ENCODE measurements around the gene MT2A.

Gene MT2A

DNA sequence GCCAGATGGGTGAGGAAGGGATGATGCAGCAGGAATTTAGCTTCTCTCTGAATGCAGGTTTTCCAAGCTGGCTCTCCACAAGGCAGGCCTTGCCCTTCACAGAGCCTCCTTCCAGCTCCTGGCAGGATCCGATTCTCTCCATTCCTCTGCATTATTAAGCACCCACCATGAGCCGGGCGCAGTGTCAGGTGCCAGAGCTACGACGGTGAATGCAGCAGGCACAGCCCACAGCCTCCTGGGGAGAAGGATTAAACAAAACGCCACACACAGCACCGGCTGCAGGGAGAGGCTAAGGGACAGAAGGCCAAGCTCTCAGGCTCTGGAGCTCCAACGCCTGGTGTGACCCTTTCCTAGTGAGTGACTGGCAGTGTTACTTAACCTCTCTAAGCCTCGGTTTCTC, 7.1 kb upstream of the MT2A start:
- no peaks in the 10 kb centered on the region for H3K36me3 ChIP-seq (ENCODE audit: control insufficient read depth, insufficient read depth, low read length)
- H3K4me1 ChIP-seq (ENCODE audit: control insufficient read depth, insufficient read depth, low read length) = no peaks in the 10 kb centered on the region
- H3K9ac ChIP-seq (ENCODE audit: low read length) = no peak overlapping the region
- H3K4me3 ChIP-seq (ENCODE audit: low read depth, low read length) = no peak overlapping the region
- H3K27me3 ChIP-seq (ENCODE audit: control insufficient read depth, insufficient read depth, low read length) = no peaks in the 10 kb centered on the region
- no peaks in the 10 kb centered on the region for H3K9me3 ChIP-seq (ENCODE audit: control insufficient read depth, insufficient read depth, low read depth, low read length)
- H3K27ac ChIP-seq (ENCODE audit: low read depth, low read length) = no peak overlapping the region

- H3K9me3 ChIP-seq (ENCODE audit: control insufficient read depth, insufficient read depth, low read depth, low read length) = no peaks in the 10 kb centered on the region
Measured at GRCh38 chr16:56603589-56603988, 4.8 kb upstream of the MT2A start.

GRCh38 chr16:56604966-56605365, 3.4 kb upstream of the MT2A start:
- Histone ChIP-seq H3K27me3 (ENCODE audit: control insufficient read depth, insufficient read depth, low read length) (peaks cover 28% of the 10 kb centered on the region), H3K9ac (ENCODE audit: low read length) (no peak overlapping the region), H3K36me3 (ENCODE audit: control insufficient read depth, insufficient read depth, low read length) (no peaks in the 10 kb centered on the region), H3K9me3 (ENCODE audit: control insufficient read depth, insufficient read depth, low read depth, low read length) (no peaks in the 10 kb centered on the region), H3K4me1 (ENCODE audit: control insufficient read depth, insufficient read depth, low read length) (peaks cover 30% of the 10 kb centered on the region), H3K4me3 (ENCODE audit: low read depth, low read length) (no peak overlapping the region), H3K27ac (ENCODE audit: low read depth, low read length) (no peak overlapping the region)

More at GRCh38 chr16:56603589-56603988, 4.8 kb upstream of the MT2A start:
- H3K9ac ChIP-seq (ENCODE audit: low read length) = no peak overlapping the region
- H3K4me3 ChIP-seq (ENCODE audit: low read depth, low read length) = no peak overlapping the region
- no peaks in the 10 kb centered on the region for H3K36me3 ChIP-seq (ENCODE audit: control insufficient read depth, insufficient read depth, low read length)
- H3K27me3 ChIP-seq (ENCODE audit: control insufficient read depth, insufficient read depth, low read length) = peaks cover 14% of the 10 kb centered on the region
- H3K27ac ChIP-seq (ENCODE audit: low read depth, low read length) = no peak overlapping the region
- H3K4me1 ChIP-seq (ENCODE audit: control insufficient read depth, insufficient read depth, low read length) = peaks cover 16% of the 10 kb centered on the region

GRCh38 chr16:56605475-56605874, 2.9 kb upstream of the MT2A start:
- peaks cover 33% of the 10 kb centered on the region for H3K27me3 ChIP-seq (ENCODE audit: control insufficient read depth, insufficient read depth, low read length)

GRCh38 chr16:56606071-56606475, 2.3 kb upstream of the MT2A start:
- H3K9ac ChIP-seq (ENCODE audit: low read length) = no peak overlapping the region
- H3K27ac ChIP-seq (ENCODE audit: low read depth, low read length) = no peak overlapping the region
- H3K27me3 ChIP-seq (ENCODE audit: control insufficient read depth, insufficient read depth, low read length) = peaks cover 39% of the 10 kb centered on the region
- H3K4me3 ChIP-seq (ENCODE audit: low read depth, low read length) = no peak overlapping the region
- no peaks in the 10 kb centered on the region for H3K9me3 ChIP-seq (ENCODE audit: control insufficient read depth, insufficient read depth, low read depth, low read length)
- H3K4me1 ChIP-seq (ENCODE audit: control insufficient read depth, insufficient read depth, low read length) = peaks cover 36% of the 10 kb centered on the region
- no peaks in the 10 kb centered on the region for H3K36me3 ChIP-seq (ENCODE audit: control insufficient read depth, insufficient read depth, low read length)

More at GRCh38 chr16:56605475-56605874, 2.9 kb upstream of the MT2A start:
- H3K36me3 ChIP-seq (ENCODE audit: control insufficient read depth, insufficient read depth, low read length) = no peaks in the 10 kb centered on the region
- no peak overlapping the region for H3K27ac ChIP-seq (ENCODE audit: low read depth, low read length)
- no peaks in the 10 kb centered on the region for H3K9me3 ChIP-seq (ENCODE audit: control insufficient read depth, insufficient read depth, low read depth, low read length)
- no peak overlapping the region for H3K9ac ChIP-seq (ENCODE audit: low read length)
- peaks cover 35% of the 10 kb centered on the region for H3K4me1 ChIP-seq (ENCODE audit: control insufficient read depth, insufficient read depth, low read length)
- H3K4me3 ChIP-seq (ENCODE audit: low read depth, low read length) = no peak overlapping the region

DNA sequence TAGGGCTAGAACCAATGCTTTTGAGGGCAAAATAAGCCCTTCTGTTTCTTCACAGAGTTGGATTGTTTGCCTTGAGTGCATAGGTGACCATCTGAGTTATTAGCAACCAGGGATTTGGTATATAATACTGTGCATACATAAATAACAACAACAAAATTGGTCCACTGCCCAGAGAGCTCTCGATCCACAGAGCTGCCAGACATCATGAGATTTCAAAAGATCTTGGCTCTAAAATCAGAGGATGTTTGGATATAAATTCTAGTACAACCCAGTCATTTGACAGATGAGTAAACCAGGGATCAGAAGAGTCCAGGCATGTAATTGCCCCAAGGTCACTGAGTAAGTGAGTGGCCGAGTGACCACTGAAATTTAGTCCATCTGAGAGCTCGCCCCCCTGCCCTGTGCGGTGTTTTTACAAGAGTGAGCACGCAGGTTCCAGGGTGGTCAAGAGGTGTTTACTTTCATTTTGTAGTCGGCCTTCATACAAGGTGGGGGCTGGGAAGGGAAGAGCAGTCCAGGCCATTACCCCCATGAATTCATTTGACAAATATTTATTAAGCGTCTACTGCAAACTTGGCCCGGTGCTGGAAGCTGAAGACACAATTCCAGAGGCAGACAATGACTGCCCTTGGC, 1.8 kb upstream of the MT2A start:
- no peaks in the 10 kb centered on the region for H3K36me3 ChIP-seq (ENCODE audit: control insufficient read depth, insufficient read depth, low read length)
- no peaks in the 10 kb centered on the region for H3K9me3 ChIP-seq (ENCODE audit: control insufficient read depth, insufficient read depth, low read depth, low read length)
- peaks cover 44% of the 10 kb centered on the region for H3K27me3 ChIP-seq (ENCODE audit: control insufficient read depth, insufficient read depth, low read length)
- H3K27ac ChIP-seq (ENCODE audit: low read depth, low read length) = no peak overlapping the region
- peaks cover 36% of the 10 kb centered on the region for H3K4me1 ChIP-seq (ENCODE audit: control insufficient read depth, insufficient read depth, low read length)
- no peak overlapping the region for H3K4me3 ChIP-seq (ENCODE audit: low read depth, low read length)
- H3K9ac ChIP-seq (ENCODE audit: low read length) = no peak overlapping the region

DNA sequence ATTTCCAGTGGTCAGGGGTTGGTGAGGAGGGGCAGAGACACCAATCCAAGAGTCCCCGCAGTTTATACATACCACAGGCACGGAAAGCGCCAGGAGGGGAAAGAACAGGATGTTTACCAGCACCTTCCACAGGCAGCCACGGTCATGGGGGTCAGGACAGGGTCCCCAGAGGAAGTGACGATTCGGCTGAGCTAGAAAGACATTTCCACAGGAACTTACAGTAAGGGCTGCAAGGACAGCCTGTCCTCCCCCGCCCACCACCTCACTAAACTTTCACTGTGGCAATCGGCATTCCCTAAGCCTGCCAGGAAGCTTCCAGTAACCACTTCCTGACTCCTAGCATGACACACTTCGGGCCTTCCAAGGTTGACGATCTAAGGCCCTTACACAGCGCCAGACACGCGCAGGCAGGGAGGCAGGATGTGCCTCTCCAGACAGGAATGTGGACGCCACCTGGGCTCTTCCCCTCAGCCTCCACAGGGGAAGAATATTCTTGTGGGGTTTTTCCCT, 1.2 kb upstream of the MT2A start:
- no peak overlapping the region for H3K27ac ChIP-seq (ENCODE audit: low read depth, low read length)
- H3K36me3 ChIP-seq (ENCODE audit: control insufficient read depth, insufficient read depth, low read length) = no peaks in the 10 kb centered on the region
- H3K4me3 ChIP-seq (ENCODE audit: low read depth, low read length) = no peak overlapping the region
- H3K9me3 ChIP-seq (ENCODE audit: control insufficient read depth, insufficient read depth, low read depth, low read length) = no peaks in the 10 kb centered on the region
- H3K9ac ChIP-seq (ENCODE audit: low read length) = peak overlapping the region; percentile 14
- peaks cover 46% of the 10 kb centered on the region for H3K27me3 ChIP-seq (ENCODE audit: control insufficient read depth, insufficient read depth, low read length)
- H3K4me1 ChIP-seq (ENCODE audit: control insufficient read depth, insufficient read depth, low read length) = peaks cover 36% of the 10 kb centered on the region

- Histone ChIP-seq H3K4me3 (ENCODE audit: low read depth, low read length) (peak overlapping the region; percentile 70), H3K4me1 (ENCODE audit: control insufficient read depth, insufficient read depth, low read length) (peaks cover 36% of the 10 kb centered on the region), H3K9me3 (ENCODE audit: control insufficient read depth, insufficient read depth, low read depth, low read length) (no peaks in the 10 kb centered on the region), H3K9ac (ENCODE audit: low read length) (peak overlapping the region; percentile 81), H3K36me3 (ENCODE audit: control insufficient read depth, insufficient read depth, low read length) (no peaks in the 10 kb centered on the region), H3K27ac (ENCODE audit: low read depth, low read length) (peak overlapping the region; percentile 7; the same call in 1 of the 2 replicates), H3K27me3 (ENCODE audit: control insufficient read depth, insufficient read depth, low read length) (peaks cover 46% of the 10 kb centered on the region)
Measured at GRCh38 chr16:56607675-56608042, 725 bp upstream of the MT2A start.

GRCh38 chr16:56608876-56609462, 585 bp downstream of the MT2A start:
- peaks cover 50% of the 10 kb centered on the region for H3K27me3 ChIP-seq (ENCODE audit: control insufficient read depth, insufficient read depth, low read length)
- peak overlapping the region; percentile 74 for H3K9ac ChIP-seq (ENCODE audit: low read length)
- H3K4me1 ChIP-seq (ENCODE audit: control insufficient read depth, insufficient read depth, low read length) = peaks cover 36% of the 10 kb centered on the region
- H3K9me3 ChIP-seq (ENCODE audit: control insufficient read depth, insufficient read depth, low read depth, low read length) = no peaks in the 10 kb centered on the region
- H3K27ac ChIP-seq (ENCODE audit: low read depth, low read length) = no peak overlapping the region
- H3K4me3 ChIP-seq (ENCODE audit: low read depth, low read length) = peak overlapping the region; percentile 70
- H3K36me3 ChIP-seq (ENCODE audit: control insufficient read depth, insufficient read depth, low read length) = no peaks in the 10 kb centered on the region

DNA sequence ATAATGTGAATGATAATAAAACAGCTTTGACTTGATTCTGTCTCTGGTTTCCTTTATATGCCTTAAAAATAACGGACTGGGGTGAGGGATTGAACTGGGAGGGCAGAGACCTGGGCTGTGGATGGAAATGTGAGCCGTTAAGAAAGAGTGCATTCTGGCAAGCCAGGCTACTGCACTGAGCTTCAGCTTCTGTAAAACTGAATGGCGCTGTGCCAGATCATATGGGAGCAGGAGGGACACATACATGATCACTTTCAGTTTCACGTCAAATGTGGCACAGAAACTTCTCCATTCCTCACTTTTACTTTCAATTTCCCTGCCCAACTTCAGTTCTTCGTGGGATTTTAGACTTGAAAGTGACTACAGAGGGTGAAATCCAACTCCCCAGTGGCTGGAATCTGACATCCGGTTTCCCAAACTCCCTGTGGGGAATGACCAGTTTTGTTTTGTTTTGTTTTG, 1.1 kb downstream of the MT2A start:
- no peak overlapping the region for H3K27ac ChIP-seq (ENCODE audit: low read depth, low read length)
- peaks cover 36% of the 10 kb centered on the region for H3K4me1 ChIP-seq (ENCODE audit: control insufficient read depth, insufficient read depth, low read length)
- H3K4me3 ChIP-seq (ENCODE audit: low read depth, low read length) = peak overlapping the region; percentile 70

DNA sequence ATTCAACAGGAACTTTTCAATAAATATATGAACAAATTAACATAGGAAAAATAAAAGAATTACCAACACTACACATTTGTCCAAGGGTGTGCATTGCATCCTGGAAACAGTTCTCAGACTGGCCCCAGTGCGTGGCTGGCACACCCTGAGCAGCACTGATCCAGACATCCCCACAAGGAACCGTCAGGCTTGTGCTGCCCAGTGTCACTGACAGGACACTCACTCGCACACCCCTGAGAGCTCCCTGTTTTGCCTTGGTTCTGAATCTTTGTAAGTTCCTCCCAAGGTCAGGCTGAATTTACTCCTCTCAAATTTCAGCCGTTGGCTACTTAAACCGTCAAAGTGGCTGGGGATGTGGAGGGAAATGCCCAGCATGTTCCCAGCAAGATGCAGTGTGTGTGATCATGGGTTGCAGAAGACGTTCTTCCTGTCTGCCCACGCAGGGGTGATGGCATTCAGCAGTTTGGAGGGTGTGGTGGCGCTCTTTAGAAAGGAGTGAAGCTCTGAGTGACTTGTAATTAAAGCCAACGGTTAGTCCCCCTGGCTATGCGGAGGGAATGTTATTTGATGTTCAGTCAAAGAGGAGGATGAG, 1.7 kb downstream of the MT2A start:
- H3K27me3 ChIP-seq (ENCODE audit: control insufficient read depth, insufficient read depth, low read length) = peaks cover 59% of the 10 kb centered on the region
- no peaks in the 10 kb centered on the region for H3K9me3 ChIP-seq (ENCODE audit: control insufficient read depth, insufficient read depth, low read depth, low read length)
- no peaks in the 10 kb centered on the region for H3K36me3 ChIP-seq (ENCODE audit: control insufficient read depth, insufficient read depth, low read length)
- no peak overlapping the region for H3K27ac ChIP-seq (ENCODE audit: low read depth, low read length)
- H3K4me3 ChIP-seq (ENCODE audit: low read depth, low read length) = peak overlapping the region; percentile 17; the same call in 1 of the 2 replicates
- peaks cover 36% of the 10 kb centered on the region for H3K4me1 ChIP-seq (ENCODE audit: control insufficient read depth, insufficient read depth, low read length)
- peak overlapping the region; percentile 29 for H3K9ac ChIP-seq (ENCODE audit: low read length)

More for the DNA sequence above, 1.1 kb downstream of the MT2A start:
- no peaks in the 10 kb centered on the region for H3K36me3 ChIP-seq (ENCODE audit: control insufficient read depth, insufficient read depth, low read length)
- H3K9me3 ChIP-seq (ENCODE audit: control insufficient read depth, insufficient read depth, low read depth, low read length) = no peaks in the 10 kb centered on the region
- peak overlapping the region; percentile 44 for H3K9ac ChIP-seq (ENCODE audit: low read length)
- peaks cover 53% of the 10 kb centered on the region for H3K27me3 ChIP-seq (ENCODE audit: control insufficient read depth, insufficient read depth, low read length)

All from HUES6 (cell line).